UCSD-AML1 (cell line): Measurements from ENCODE around the gene SPSB3.

Experiments
- DNase-seq: peaks from one replicate; lab custom pipeline; 2025; ENCODE audit not compliant: unreplicated experiment; lab: John Stamatoyannopoulos, UW

The SPSB3 gene

DNA sequence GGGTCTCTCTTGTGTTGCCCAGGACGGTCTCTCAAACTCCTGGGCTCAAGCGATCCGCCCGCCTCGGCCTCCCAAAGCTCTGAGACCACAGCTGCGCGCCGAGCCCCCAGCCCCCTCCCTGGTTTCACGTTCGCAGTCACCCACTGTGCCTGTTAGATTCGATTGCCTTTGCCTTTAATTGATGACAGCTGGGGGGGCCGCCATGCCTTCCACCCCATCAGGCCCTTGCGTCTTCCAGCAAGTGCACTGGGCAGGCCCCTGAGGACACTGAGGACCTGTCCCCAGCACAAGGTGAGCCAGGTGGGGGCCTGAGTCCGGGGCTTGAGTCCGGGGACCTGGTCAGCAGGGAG is 7.9 kb upstream of the SPSB3 start:
- no peak for DNase-seq

DNA sequence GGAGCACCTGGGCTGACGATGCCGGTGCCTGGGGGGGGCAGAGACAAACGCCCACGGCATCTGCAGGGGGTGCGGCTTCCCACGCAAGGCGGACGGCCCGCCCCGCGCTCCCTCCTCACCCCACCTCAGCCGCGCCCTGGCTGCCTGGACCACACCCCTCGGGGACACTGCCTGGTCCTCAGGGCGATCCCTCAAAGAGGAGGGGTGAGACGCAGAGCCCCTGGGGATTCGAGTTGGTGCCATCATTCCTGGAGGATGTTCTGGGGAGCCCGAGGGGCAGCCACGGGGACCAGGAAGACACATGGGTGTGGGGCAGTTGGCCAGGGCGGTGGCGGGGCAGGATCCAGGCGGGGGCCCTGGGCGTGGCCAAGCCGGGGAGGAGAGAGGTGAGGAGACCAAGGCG is 7.3 kb upstream of the SPSB3 start:
- no peak for DNase-seq

- no peak for DNase-seq
These were observed 6.3 kb upstream of the SPSB3 start for GRCh38 chr16:1788708-1789100.

GRCh38 chr16:1788095-1788707 is 5.8 kb upstream of the SPSB3 start:
- DNase-seq = no peak

DNA sequence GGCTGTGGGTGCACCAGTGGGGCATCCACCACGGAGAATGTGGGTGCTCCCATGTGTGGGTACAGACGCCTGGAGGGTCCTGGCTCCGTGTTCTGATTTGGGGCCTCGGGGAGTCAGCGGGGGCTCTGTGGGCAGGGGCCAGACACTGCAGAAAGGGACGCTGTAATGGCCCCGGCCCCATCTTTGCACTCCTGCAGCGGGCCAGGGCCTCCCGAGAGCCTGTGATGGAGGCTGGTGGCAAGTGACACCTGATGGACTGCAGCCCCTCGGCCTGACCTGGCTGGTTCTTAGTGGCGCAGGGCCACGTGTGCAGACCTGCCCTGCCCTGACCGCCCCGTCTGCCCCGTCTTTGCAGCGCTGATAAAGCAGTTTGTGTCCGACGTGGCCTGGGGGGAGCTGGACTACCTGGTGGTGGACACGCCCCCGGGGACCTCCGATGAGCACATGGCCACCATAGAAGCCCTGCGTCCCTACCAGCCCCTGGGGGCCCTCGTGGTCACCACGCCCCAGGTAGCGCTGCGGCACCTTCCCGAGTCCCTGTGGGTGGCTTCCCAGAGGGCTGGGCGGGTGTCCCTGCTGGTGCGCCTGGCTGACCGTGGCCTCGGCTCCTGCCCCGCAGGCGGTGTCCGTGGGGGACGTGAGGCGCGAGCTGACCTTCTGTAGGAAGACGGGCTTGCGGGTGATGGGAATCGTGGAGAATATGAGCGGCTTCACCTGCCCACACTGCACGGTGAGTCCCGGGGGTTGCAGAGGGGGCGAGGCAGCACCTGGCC is 5.1 kb upstream of the SPSB3 start:
- no peak for DNase-seq

GRCh38 chr16:1787056-1787321 is 4.6 kb upstream of the SPSB3 start:
- no peak for DNase-seq

GRCh38 chr16:1786242-1787055 is 4.1 kb upstream of the SPSB3 start:
- no peak for DNase-seq

GRCh38 chr16:1785846-1786170 is 3.4 kb upstream of the SPSB3 start:
- no peak for DNase-seq

GRCh38 chr16:1784977-1785845 is 2.8 kb upstream of the SPSB3 start:
- DNase-seq = no peak

GRCh38 chr16:1781758-1782407 is 488 bp downstream of the SPSB3 start:
- DNase-seq = peak; percentile 42

- no peak for DNase-seq
These were observed 1.1 kb downstream of the SPSB3 start for GRCh38 chr16:1781254-1781653.

DNA sequence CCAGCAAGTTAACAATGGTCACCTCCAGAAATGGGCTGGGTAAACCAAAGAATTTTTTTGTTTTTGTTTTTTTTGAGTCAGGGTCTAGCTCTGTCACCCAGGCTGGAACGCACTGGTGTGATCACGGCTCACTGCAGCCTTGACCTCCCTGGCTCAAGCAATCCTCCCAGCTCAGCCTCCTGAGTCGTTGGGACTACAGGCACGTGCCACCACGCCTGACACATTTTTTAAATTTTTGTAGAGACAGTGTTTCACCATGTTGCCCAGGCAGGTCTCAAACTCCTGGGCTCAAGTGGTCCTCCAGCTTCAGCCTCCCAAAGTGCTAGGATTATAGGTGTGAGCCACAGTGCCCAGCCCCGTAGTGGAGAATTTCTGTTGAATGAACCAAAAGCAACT is 1.7 kb downstream of the SPSB3 start:
- DNase-seq = no peak

DNA sequence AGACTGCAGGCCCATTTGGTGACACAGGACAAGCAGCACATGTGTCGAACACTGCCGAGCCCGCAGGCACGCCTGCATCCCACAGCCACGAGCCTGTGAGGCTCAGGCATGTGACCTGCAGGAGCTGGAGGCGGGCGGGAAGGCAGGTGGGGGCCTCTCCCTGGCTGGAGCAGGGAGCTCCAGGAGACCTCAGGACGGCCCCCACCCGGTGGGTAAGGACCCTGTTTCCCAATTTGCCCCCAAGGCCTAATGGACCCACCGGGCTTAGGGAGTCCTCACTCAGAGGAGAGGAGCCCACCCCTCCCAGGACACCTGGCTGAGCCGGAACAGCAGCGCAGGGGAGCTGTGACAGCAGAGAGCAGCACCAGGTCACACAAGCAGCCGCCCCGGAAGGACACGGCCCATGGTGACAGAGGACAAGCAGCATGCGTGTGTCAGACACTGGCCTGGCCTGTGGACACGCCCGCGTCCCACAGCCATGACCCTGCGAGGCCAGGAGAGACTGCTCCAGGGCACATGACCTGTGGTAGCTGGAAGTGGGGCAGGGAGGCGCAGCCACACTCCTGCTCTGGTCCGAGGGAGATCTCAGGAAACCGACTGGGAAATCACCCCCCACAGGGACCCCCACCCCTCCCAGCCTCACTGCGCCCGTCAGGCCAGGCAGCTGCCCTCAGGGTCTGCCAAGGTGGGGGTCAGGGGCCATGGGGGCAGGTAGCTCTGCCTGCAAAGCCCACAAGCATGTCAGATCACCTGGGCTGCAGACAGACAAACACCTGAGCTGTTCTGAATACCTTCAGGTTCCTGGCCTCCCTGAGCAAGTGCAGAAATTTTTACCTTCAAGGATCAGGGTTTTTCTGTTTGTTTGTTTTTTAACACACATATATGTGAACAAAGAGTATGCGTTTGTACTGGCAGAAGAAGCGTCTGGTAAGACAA is 2.4 kb downstream of the SPSB3 start:
- DNase-seq = no peak

DNA sequence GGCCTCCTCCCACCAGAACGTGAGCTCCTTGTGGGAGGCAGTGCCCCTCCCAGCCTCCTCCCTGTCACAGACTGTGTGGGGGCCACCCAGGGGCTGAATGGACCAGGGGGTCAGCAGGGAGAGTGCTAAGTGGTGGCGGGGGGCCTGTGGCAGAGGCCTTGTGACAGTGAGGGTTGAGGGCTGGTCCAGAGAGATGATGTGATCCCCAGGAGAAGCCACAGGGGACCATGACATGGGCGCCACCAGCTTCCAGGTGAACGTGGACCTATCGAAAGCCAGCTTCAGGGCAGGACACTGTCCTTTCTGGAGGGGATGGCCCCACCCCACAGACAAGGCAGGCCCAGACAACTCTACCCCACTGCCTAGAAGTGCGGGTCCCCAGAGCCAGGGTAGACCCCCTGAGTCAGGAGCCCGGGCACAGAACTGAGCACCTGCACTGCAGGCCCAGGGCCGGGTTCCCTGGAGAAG is 3.1 kb downstream of the SPSB3 start:
- no peak for DNase-seq

DNA sequence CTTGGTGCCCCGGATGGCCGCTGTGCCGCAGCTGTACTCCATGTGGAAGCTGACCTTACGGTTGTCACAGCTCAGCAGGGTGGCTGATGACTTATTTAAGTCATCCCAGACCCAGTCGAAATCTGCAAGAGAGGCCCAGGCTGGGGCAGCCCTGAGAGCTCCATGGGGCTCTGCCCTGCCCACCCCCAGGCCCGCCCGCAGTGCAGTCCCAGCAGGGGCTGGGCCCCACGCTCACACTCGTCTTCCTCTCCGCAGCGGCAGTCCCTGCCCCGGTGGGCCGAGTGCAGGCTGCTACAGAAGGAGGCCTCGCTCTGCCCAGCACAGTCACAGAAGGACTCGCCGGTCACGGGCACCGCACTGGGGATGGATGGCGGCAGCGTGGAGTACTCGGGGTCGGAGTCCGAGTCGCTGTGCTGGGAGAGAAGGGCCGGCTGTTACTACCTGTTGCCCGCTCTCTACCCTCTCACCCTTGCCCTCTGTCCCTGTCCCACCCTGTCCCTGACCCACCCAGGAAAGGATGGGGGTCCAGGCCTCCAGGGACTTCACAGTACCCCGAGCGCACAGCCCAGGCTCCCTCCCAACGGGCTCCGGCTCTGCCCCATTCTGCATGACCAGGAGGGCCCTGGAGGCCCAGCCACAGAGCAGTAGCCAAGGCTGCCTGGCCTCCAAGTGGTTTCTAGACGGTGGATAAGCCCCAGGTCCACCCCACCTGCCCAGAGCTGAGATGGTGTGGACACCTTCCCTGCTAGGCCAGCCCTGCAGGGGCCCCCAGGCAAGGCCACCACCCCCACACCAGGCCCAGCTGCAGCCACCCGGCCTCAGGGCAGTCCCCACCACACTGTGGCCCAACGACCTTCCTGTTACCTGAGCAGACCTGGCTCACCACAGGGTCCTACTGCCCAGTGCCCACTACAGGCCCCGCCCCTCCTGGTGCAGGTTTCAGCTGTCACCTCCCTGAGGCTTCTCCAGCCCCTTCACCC is 3.9 kb downstream of the SPSB3 start:
- no peak for DNase-seq

- DNase-seq = no peak
These were observed 4.8 kb downstream of the SPSB3 start for GRCh38 chr16:1777375-1778199.

GRCh38 chr16:1776991-1777374 is 5.4 kb downstream of the SPSB3 start:
- DNase-seq = no peak

- DNase-seq = no peak
These were observed 5.8 kb downstream of the SPSB3 start for GRCh38 chr16:1776672-1776955.
